GM18511 (cell line): Measurements from ENCODE around the gene HCST.

ENCODE experiments used
- ATAC-seq: cut with Tn5 transposase; IDR thresholded peaks from one replicate; pipeline ENCODE4 v1.9.1; 2021; ENCODE audit warnings: mild to moderate bottlenecking, moderate library complexity; ENCODE audit not compliant: unreplicated experiment

The HCST gene

DNA sequence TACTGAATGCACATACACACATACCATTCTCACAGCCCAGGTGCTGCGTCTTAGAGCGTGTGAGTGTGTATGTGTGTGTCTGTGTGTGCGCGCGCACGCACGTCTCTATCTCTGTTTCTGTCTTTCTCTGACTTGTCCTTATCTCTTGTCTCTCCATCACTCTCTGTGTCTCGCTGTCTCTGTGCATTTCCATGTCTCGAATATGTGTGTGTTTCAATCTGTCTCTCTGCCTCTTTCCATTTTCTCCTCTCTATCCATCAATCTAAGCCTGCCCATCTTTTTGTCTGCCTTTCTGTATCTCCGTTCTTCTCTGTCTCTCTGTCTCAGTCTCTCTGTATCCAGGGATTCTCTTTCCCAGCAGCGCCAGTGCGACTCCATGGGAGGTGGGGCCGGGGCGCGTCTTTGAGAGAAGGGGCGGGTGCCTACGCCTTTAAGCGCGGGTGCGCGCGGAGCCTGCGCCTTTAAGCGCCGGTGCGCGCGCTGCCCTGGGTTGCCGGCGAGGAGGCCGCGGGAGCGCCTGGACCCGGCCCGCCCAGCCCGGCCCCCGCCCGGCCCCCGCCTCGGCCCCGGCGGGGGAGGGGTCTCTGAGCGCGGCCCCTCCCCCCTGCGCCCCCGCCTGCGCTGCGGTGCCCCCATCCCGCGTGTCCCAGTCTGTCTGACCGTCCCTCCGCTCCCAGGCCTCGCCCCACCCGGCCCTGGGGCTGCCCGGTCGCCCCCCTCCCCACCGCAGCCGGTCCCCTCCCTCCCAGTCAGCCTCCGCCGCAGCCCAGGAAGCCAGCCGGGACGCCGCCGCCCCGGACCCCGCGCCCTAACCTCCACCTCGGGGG lies 33.8 kb downstream of the HCST start, which contains the start of gene LRFN3:
LRFN3 (plus strand) TSS at position 464 of the 827 bp plus-strand sequence. CDS start 3,052 bp downstream, outside the sequence.
- ATAC-seq: no peak

DNA sequence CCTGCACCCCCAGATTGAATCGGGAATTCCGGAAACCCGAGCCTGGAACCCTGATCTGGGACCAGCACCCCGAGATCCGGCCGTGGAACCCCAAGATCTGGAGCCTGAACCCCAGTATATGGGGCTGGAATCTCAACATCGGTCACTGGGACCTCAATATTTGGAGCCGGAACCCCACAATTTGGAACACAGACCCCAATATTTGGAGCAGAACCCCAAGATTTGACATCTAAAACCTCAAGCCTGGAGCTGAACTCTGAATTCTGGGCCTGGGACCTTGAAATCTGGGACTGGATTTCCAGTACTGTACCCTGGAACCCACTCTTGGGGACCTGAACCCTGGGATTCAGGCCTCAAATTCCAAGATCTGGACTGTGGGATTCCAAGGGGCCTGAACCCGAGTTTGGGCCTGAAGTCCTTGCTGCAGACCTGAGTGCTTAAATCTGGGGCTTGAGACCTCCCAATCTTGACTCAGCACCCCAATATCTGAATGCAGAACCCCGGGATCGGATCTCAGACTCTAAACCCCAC lies 34.5 kb downstream of the HCST start:
- ATAC-seq: no peak

DNA sequence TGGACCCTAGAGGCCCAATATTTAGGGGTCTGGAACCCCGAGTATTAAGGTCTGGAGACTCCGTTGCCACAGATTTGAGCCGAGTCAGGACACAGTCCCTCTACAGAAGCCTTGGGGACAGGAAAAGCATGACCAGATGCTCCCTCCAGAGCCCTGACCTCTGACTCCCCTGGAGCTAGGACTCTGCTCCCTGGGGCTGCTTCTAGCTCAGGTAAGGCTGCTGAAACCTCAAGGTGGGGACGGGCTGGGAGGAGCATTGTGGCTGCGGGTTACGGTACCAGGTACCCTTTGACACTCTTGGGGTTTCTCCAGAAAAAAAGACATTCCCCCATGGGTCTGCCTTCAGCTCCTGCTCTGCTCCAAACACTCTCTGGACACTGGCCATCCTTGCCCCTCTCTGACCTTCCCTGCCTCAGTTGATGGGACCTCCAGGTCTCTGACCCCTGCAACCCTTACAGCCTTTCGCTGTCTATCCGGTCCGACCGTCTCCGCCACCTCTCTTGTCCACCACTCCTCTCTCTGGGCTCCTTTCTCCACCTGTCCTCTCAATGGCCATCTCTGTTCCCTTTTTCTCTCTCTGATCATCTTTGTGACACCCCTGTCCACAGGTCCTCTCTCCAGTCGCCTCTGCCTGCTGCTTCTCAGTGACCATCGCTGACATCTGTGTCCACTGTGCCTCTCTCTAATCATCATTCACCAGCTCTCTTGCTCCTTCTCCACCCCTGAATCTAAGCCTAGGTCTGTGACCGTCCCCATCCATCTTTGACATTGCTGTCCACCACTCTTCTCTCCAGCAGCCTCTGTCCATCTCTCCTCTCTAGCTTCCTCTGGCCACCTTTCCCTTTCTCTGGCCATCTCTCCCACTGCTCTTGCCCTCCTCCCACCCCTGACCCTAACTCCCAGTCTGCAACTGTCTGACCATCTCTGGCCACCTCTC lies 35.3 kb downstream of the HCST start:
- ATAC-seq: no peak

DNA sequence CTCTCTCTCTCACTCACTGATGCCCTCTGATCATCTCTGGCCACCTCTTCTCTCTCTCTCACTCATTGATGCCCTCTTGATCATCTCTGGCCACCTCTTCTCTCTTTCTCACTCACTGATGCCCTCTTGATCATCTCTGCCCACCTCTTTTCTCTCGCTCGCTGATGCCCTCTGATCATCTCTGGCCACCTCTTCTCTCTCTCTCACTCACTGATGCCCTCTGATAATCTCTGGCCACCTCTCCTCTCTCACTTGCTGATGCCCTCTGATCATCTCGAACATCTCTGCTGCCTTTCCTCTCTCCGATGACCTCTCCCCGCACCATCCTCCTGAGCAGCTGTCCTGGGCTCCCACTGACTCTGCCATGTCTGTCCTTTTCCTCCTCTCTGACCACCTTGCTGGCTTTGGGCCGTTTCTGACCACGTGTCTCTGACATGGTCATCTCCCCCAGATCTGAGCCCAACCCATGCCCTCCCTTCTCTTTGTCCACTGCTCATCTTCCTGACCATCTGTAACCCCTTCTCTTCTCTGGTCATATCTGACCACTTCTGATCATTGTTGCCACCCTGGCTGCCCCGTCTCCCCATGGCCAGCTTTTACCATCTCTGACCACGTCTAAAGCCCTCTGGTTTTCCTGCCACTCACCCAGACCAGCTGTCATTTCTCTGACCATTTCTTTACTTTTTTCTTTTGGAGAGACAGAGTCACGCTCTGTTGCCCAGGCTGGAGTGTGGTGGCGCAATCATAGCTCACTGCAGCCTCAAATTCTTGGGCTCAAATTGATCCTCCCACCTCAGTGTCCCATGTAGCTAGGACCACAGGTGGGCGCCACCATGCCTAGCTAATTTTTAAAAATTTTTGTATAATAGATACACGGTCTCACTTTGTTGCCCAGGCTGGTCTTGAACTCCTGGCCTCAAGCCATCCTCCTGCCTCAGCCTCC lies 36.2 kb downstream of the HCST start:
- ATAC-seq: no peak

DNA sequence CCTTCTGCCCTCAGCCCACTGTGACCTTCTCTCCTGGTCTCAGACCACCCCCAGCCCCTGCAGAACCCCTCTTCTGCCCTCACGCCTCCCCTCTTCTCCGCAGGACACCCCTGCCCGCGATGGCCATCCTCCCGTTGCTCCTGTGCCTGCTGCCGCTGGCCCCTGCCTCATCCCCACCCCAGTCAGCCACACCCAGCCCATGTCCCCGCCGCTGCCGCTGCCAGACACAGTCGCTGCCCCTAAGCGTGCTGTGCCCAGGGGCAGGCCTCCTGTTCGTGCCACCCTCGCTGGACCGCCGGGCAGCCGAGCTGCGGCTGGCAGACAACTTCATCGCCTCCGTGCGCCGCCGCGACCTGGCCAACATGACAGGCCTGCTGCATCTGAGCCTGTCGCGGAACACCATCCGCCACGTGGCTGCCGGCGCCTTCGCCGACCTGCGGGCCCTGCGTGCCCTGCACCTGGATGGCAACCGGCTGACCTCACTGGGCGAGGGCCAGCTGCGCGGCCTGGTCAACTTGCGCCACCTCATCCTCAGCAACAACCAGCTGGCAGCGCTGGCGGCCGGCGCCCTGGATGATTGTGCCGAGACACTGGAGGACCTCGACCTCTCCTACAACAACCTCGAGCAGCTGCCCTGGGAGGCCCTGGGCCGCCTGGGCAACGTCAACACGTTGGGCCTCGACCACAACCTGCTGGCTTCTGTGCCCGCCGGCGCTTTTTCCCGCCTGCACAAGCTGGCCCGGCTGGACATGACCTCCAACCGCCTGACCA lies 37.2 kb downstream of the HCST start:
- ATAC-seq: no peak

DNA sequence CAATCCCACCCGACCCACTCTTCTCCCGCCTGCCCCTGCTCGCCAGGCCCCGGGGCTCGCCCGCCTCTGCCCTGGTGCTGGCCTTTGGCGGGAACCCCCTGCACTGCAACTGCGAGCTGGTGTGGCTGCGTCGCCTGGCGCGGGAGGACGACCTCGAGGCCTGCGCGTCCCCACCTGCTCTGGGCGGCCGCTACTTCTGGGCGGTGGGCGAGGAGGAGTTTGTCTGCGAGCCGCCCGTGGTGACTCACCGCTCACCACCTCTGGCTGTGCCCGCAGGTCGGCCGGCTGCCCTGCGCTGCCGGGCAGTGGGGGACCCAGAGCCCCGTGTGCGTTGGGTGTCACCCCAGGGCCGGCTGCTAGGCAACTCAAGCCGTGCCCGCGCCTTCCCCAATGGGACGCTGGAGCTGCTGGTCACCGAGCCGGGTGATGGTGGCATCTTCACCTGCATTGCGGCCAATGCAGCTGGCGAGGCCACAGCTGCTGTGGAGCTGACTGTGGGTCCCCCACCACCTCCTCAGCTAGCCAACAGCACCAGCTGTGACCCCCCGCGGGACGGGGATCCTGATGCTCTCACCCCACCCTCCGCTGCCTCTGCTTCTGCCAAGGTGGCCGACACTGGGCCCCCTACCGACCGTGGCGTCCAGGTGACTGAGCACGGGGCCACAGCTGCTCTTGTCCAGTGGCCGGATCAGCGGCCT lies 37.9 kb downstream of the HCST start:
- no peak for ATAC-seq

DNA sequence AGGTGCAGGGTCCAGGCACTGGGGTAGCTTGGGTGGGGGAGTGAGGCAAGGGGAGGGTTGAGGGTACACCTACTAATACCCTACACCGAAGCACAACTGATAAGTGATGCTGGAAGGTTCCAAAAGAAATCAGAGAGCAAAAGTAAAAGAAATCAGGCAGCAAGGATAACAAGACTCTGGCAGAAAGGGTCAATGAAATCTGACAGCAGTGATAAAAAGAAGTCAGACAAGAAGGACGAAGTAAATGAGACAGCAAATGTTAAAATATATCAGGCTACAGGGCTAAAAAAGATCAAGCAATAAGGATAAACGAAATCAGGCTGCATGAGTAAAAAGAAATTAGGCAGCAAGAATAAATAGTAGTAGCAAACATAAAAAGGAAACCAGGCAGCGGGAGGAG lies 38.5 kb downstream of the HCST start:
- no peak for ATAC-seq

DNA sequence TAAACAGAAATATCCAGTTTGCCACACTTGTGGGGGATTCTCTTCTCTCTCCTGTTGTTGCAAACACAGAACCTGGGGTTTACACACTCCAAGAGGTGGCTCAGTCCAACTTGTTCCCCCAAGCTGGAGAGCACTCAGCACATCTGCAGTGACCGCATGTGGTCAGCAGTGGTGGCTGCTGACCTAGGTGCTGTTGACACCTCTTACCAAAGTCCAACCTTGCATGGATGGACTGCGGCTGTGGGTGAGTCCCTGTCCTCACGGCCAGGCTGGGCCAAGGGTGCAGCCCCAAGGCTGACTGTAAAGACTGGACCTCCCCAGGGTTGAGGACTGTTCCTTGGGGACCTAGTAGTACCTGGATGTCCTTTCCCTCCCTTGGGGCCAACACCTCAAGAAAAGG lies 39.9 kb downstream of the HCST start:
- no peak for ATAC-seq

DNA sequence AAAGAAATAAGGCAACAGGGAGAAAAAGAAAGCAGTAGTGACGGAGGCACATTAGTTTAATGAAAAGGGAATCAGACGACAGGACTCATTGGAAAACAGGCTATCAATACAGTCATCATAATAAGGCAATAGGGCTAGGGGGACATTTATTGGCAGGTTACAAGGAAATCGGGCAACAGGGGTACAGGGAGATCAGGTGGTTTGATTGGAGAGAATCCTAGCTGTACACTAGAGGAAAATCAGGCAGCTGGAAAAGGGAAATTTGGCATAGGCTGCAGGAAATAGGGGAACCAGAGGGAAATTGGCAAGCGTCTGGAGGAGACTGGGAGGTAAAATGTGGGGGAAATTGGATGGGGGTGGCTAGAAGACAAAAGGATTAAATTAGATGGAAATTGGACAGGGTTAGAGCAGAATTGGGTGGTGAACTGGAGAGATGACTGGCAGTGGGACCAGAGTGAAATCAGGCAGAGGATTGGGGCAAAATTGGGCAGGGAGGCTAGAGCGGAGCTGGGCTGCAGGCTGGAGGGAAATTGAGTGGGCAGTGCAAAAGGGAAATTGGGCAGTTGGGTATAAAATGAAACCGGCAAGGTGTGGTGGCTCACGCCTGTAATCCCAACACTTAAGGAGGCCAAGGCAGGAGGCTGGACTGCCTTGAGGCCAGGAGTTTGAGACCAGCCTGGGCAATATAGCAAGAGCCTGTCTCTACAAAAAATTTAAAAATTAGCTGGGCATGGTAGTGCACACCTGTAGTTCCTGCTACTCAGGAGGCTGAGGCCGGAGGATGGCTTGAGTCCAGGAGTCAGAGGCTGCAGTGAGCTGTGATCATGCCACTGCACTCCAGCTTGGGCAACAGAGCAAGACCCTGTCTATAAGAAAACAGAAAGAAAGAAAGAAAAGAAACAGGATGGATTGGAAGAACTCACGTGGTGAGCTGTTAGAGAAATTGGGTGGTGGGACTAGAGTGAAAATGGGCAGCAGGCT lies 41.3 kb downstream of the HCST start:
- no peak for ATAC-seq

DNA sequence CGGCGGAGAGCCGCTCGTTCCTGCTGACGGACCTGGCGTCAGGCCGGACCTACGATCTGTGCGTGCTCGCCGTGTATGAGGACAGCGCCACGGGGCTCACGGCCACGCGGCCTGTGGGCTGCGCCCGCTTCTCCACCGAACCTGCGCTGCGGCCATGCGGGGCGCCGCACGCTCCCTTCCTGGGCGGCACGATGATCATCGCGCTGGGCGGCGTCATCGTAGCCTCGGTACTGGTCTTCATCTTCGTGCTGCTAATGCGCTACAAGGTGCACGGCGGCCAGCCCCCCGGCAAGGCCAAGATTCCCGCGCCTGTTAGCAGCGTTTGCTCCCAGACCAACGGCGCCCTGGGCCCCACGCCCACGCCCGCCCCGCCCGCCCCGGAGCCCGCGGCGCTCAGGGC lies 42.2 kb downstream of the HCST start:
- ATAC-seq: no peak

DNA sequence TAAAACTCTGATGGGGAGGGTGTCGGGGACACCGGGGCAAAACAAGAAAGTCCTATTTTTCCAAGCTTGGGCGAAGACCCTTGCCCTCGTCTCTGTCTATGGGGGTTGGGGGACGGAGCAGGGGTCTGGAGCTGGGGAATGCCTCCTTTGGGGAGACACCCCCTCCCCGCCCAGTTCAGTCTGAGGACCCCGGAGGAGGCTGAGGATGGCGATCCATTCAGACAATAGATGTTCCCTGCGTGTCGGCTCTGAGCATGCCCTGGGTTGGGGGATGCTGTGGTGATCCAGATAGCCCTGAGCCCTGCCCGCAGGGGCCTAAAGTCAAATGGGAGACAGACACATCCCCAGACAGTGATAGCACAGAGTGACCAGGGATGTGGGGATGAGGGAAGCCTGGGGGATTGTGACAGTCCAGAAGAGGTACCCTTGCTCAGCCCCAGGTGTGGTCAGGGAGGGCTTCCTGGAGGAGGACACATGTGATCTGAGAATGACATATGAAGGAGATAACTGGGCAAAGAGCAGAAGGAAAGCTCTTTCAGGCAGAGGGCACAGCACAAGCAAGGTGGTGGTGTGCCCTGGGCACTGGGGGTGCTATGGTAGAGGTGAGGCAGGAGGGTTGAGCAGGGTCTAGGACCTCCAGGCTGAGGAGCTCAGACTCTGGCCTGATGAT lies 42.9 kb downstream of the HCST start:
- ATAC-seq: no peak

DNA sequence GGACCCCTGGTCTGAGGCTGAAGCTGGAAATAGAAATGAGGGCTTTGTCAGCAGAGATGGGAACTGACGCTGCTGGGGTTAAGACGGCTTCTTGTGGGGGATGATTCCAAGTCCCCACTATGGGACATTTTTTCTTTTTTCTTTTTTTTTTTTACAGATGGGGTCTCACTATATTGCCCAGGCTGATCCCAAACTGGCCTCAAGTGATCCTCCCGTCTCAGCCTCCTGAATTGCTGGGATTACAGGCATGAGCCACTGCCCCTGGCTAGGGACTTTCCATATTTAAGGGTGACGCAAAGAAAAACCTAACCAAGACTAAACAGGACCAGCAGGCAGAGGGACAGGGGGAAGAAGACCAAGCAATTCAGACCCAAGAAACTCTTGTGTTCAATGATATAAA lies 43.9 kb downstream of the HCST start:
- no peak for ATAC-seq

DNA sequence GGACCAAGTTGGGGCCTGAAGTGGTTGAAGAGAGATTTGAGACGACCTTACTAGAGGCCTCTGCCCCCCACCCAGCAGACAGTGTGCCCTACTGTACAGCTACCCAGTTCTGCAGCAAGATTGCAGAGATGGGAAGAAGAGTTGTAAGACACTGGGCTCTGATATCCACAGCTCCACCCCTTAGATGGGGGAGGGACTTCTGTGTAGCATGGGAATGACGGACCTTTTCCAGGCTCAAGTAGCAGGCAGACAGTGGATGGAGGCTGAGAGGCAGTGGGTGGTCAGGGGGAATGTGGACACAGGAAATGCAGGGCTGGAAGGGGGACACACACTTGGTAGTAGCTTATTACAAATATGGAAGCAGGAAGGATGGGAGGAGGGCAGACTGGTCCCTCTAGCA lies 46.8 kb downstream of the HCST start:
- no peak for ATAC-seq
